Liver (tissue), 9 donors: ENCODE results near the gene CBL. TPM values are rescaled to one million over a fixed set of nuclear protein-coding genes. Genes with fewer than 3 reads are reported as not detected.

Experiments
- DNase-seq: peaks from one replicate; pipeline ENCODE4 v3.0.0-alpha.2; 2017; ENCODE audit warnings: low spot score
- H3K27ac ChIP-seq, 2 donors: one replicate each; pipeline ENCODE4 v1.7.0; 2013; ENCODE audit warnings: inconsistent platforms in 2 of 2, low read length in 2 of 2, control low read depth in 1 of 2, low read depth in 1 of 2, mild to moderate bottlenecking in 1 of 2
- H3K27me3 ChIP-seq, 4 donors: one replicate each; pipeline versions ENCODE4 v1.6.1 to v1.7.0; 2013; ENCODE audit warnings: low read length in 3 of 4, inconsistent platforms in 1 of 4, mild to moderate bottlenecking in 1 of 4, moderate library complexity in 1 of 4; ENCODE audit not compliant: control insufficient read depth in 4 of 4, insufficient read depth in 4 of 4
- H3K36me3 ChIP-seq, 4 donors: one replicate each; pipeline versions ENCODE4 v1.6.1 to v1.7.0; 2013; ENCODE audit warnings: low read length in 3 of 4, mild to moderate bottlenecking in 3 of 4, low read depth in 1 of 4, moderate library complexity in 1 of 4; ENCODE audit not compliant: control insufficient read depth in 4 of 4, insufficient read depth in 3 of 4
- H3K4me1 ChIP-seq, 4 donors: one replicate each; pipeline versions ENCODE4 v1.6.1 to v1.7.0; 2013; ENCODE audit warnings: low read length in 3 of 4, mild to moderate bottlenecking in 3 of 4, moderate library complexity in 1 of 4; ENCODE audit not compliant: control insufficient read depth in 4 of 4, insufficient read depth in 4 of 4
- H3K4me3 ChIP-seq, 3 donors: one replicate each; pipeline versions ENCODE4 v1.6.1 to v1.7.0; 2013; ENCODE audit warnings: low read length in 3 of 3, control low read depth in 1 of 3, low read depth in 1 of 3, mild to moderate bottlenecking in 1 of 3
- H3K9ac ChIP-seq, 2 donors: one replicate each; pipeline ENCODE4 v1.7.0; 2013; ENCODE audit warnings: low read length in 2 of 2, mild to moderate bottlenecking in 2 of 2, moderate library complexity in 2 of 2, control low read depth in 1 of 2, low read depth in 1 of 2
- H3K9me3 ChIP-seq, 4 donors: one replicate each; pipeline versions ENCODE4 v1.6.1 to v1.7.0; 2013; ENCODE audit warnings: low read length in 3 of 4; ENCODE audit not compliant: control insufficient read depth in 4 of 4
- CTCF ChIP-seq: fragments of 150-350 bp; IDR thresholded peaks from 2 replicates; pipeline ENCODE4 v1.5.1; 2017; ENCODE audit warnings: improper control_type of control experiment, low read depth, low read length; ENCODE audit not compliant: missing input control
- EGR1 ChIP-seq, 2 donors: IDR thresholded peaks; 2 replicates each; pipeline ENCODE4 v1.6.1; 2016 to 2018; ENCODE audit warnings: antibody characterized with exemption in 2 of 2, low read depth in 2 of 2
- FOXA1 ChIP-seq: IDR thresholded peaks from 2 replicates; pipeline ENCODE4 v1.6.1; 2016; ENCODE audit warnings: antibody characterized with exemption
- FOXA2 ChIP-seq: IDR thresholded peaks from 2 replicates; pipeline ENCODE4 v1.6.1; 2016; ENCODE audit warnings: antibody characterized with exemption
- GABPA ChIP-seq, 2 donors: IDR thresholded peaks in 1 of 2; conservative IDR thresholded peaks in 1 of 2; 2 replicates each; pipeline ENCODE4 v1.6.1; 2016; ENCODE audit warnings: antibody characterized with exemption in 2 of 2, mild to moderate bottlenecking in 1 of 2, moderate library complexity in 1 of 2
- HNF4A ChIP-seq, 2 donors: conservative IDR thresholded peaks; 2 replicates each; pipeline ENCODE4 v1.6.1; 2016; ENCODE audit warnings: antibody characterized with exemption in 2 of 2, mild to moderate bottlenecking in 2 of 2
- HNF4G ChIP-seq: IDR thresholded peaks from 2 replicates; pipeline ENCODE4 v1.6.1; 2016; ENCODE audit warnings: antibody characterized with exemption
- JUND ChIP-seq, 2 donors: IDR thresholded peaks; 2 replicates each; pipeline ENCODE4 v1.6.1; 2016; ENCODE audit warnings: antibody characterized with exemption in 2 of 2
- MAX ChIP-seq: IDR thresholded peaks from 2 replicates; pipeline ENCODE4 v1.6.1; 2016; ENCODE audit warnings: antibody characterized with exemption
- NR2F2 ChIP-seq: IDR thresholded peaks from 2 replicates; pipeline ENCODE4 v1.6.1; 2016; ENCODE audit warnings: antibody characterized with exemption
- RAD21 ChIP-seq, 2 donors: IDR thresholded peaks; 2 replicates each; pipeline ENCODE4 v1.6.1; 2016; ENCODE audit warnings: antibody characterized with exemption in 2 of 2, mild to moderate bottlenecking in 2 of 2
- RXRA ChIP-seq, 2 donors: IDR thresholded peaks; 2 replicates each; pipeline ENCODE4 v1.6.1; 2017 to 2018; ENCODE audit warnings: antibody characterized with exemption in 2 of 2, mild to moderate bottlenecking in 1 of 2
- SP1 ChIP-seq: IDR thresholded peaks from 2 replicates; pipeline ENCODE4 v1.6.1; 2018; ENCODE audit warnings: antibody characterized with exemption, mild to moderate bottlenecking
- TAF1 ChIP-seq: conservative IDR thresholded peaks from 2 replicates; pipeline ENCODE4 v1.6.1; 2016; ENCODE audit warnings: antibody characterized with exemption, mild to moderate bottlenecking
- YY1 ChIP-seq: IDR thresholded peaks from 2 replicates; pipeline ENCODE4 v1.6.1; 2016; ENCODE audit warnings: antibody characterized with exemption, mild to moderate bottlenecking
- WGBS: extraction: QIAGEN DNeasy Blood & Tissue Kit; methylation state at CpG from one replicate; pipeline ENCODE4 v1.1.7; 2013; 5-methylcytosine and 5-hydroxymethylcytosine counted together
- polyA plus RNA-seq, 2 donors: library from polyadenylated mRNA; stranded (reverse) in 1 of 2; unstranded in 1 of 2; fragments of 200-250 nt in 1 of 2; fragments of >200 nt in 1 of 2; fragmentation: Nextera tagmentation in 1 of 2; extraction: Ambion mirVana in 1 of 2; gene quantifications; one replicate each; pipeline versions ENCODE4 v1.2.1 to v1.2.3, GENCODE V29; 2013 to 2015
- total RNA-seq, 2 donors: library from RNA; depleted of rRNA; stranded (reverse); fragments of >200 nt; gene quantifications; one replicate each; pipeline ENCODE4 v1.2.3, GENCODE V29; 2014
- TF ChIP-seq, protein P1 (sequence below): IDR thresholded peaks from 2 replicates; pipeline ENCODE4 v1.6.1; 2016; ENCODE audit warnings: antibody characterized with exemption
- TF ChIP-seq, protein P2 (sequence below): IDR thresholded peaks from 2 replicates; pipeline ENCODE4 v1.6.1; 2016; ENCODE audit warnings: antibody characterized with exemption, mild to moderate bottlenecking
- TF ChIP-seq, protein P3 (sequence below): IDR thresholded peaks from 2 replicates; pipeline ENCODE4 v1.6.1; 2016; ENCODE audit warnings: antibody characterized with exemption
- donor health status: healthy.
- donor health status: healthy.
- donor health status: healthy.
- donor health status: healthy.
- donor health status: healthy.

Gene CBL
- total and polyA plus RNA-seq, 4 donors = 1.6 to 5.5 (median 3.5) TPM

- Histone ChIP-seq H3K27me3 (no peaks in the 10 kb centered on the region), H3K9me3 (no peaks in the 10 kb centered on the region), H3K9ac (no peak overlapping the region), H3K36me3 (no peaks in the 10 kb centered on the region), H3K4me1 (peaks cover 3 to 13% (median 11%) of the 10 kb centered on the region in 4 donors), H3K4me3 (no peak overlapping the region), H3K27ac (no peak overlapping the region)
- TF ChIP-seq FOXA2 (no peak), TAF1 (no peak), RAD21 (IDR thresholded peaks at IDR 0.05) (no peak), HNF4A (conservative IDR thresholded peaks at IDR 0.05) (no peak), RXRA (IDR thresholded peaks at IDR 0.05) (no peak), EGR1 (IDR thresholded peaks at IDR 0.05; ENCODE audit: low read depth in 2 of 2) (no peak), HNF4G (no peak), YY1 (no peak), NR2F2 (no peak), FOXA1 (no peak), GABPA (IDR thresholded peaks at IDR 0.05 in 1 of 2, conservative IDR thresholded peaks at IDR 0.05 in 1 of 2) (no peak), MAX (no peak), JUND (IDR thresholded peaks at IDR 0.05) (no peak), SP1 (no peak), CTCF (no peak)
- TF ChIP-seq, protein P1, sequence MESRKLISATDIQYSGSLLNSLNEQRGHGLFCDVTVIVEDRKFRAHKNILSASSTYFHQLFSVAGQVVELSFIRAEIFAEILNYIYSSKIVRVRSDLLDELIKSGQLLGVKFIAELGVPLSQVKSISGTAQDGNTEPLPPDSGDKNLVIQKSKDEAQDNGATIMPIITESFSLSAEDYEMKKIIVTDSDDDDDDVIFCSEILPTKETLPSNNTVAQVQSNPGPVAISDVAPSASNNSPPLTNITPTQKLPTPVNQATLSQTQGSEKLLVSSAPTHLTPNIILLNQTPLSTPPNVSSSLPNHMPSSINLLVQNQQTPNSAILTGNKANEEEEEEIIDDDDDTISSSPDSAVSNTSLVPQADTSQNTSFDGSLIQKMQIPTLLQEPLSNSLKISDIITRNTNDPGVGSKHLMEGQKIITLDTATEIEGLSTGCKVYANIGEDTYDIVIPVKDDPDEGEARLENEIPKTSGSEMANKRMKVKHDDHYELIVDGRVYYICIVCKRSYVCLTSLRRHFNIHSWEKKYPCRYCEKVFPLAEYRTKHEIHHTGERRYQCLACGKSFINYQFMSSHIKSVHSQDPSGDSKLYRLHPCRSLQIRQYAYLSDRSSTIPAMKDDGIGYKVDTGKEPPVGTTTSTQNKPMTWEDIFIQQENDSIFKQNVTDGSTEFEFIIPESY = no peak
- TF ChIP-seq, protein P2, sequence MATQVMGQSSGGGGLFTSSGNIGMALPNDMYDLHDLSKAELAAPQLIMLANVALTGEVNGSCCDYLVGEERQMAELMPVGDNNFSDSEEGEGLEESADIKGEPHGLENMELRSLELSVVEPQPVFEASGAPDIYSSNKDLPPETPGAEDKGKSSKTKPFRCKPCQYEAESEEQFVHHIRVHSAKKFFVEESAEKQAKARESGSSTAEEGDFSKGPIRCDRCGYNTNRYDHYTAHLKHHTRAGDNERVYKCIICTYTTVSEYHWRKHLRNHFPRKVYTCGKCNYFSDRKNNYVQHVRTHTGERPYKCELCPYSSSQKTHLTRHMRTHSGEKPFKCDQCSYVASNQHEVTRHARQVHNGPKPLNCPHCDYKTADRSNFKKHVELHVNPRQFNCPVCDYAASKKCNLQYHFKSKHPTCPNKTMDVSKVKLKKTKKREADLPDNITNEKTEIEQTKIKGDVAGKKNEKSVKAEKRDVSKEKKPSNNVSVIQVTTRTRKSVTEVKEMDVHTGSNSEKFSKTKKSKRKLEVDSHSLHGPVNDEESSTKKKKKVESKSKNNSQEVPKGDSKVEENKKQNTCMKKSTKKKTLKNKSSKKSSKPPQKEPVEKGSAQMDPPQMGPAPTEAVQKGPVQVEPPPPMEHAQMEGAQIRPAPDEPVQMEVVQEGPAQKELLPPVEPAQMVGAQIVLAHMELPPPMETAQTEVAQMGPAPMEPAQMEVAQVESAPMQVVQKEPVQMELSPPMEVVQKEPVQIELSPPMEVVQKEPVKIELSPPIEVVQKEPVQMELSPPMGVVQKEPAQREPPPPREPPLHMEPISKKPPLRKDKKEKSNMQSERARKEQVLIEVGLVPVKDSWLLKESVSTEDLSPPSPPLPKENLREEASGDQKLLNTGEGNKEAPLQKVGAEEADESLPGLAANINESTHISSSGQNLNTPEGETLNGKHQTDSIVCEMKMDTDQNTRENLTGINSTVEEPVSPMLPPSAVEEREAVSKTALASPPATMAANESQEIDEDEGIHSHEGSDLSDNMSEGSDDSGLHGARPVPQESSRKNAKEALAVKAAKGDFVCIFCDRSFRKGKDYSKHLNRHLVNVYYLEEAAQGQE = no peak
- TF ChIP-seq, protein P3, sequence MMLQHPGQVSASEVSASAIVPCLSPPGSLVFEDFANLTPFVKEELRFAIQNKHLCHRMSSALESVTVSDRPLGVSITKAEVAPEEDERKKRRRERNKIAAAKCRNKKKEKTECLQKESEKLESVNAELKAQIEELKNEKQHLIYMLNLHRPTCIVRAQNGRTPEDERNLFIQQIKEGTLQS = no peak
- WGBS = 93% methylated on average over 9 of the region's 9 CpGs
- no peak for DNase-seq
Measured at GRCh38 chr11:119204066-119204465, 2.1 kb upstream of the CBL start.
